AG09319 (cell line): ENCODE data around the gene HSDL2.
"Not testable (repeated sequence)": the region's sequence is repeated elsewhere in the genome, so short reads cannot be mapped to it uniquely, and the experiment has no call there.

Source experiments
- DNase-seq: peaks from one replicate; pipeline ENCODE4 v3.0.0-alpha.2; 2010; ENCODE audit warnings: low read depth; ENCODE audit errors: extremely low read depth
- CTCF ChIP-seq: IDR thresholded peaks from 2 replicates; pipeline ENCODE4 v1.5.1; 2011; ENCODE audit warnings: low read depth, mild to moderate bottlenecking, inconsistent platforms, low read length, moderate library complexity

The HSDL2 gene

DNA sequence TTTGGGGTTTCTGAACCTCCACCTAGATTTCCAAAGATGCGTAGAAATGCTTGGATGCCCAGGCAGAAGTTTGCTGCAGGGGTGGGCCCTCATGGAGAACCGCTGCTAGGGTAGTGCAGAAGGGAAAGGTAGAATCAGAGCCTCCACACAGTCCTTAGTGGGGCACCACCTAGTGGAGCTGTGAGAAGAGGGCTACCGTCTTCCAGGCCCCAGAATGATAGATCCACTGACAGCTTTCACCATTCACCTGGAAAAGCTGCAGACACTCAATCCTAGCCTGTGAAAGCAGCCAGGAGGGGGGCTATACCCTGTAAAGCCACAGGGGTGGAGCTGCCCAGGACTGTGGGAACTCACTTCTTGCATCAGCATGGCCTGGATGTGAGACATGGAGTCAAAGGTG is 13.3 kb upstream of the HSDL2 start:
- TF ChIP-seq CTCF: no peak; the same call in 1 of the 2 replicates
- no peak for DNase-seq

DNA sequence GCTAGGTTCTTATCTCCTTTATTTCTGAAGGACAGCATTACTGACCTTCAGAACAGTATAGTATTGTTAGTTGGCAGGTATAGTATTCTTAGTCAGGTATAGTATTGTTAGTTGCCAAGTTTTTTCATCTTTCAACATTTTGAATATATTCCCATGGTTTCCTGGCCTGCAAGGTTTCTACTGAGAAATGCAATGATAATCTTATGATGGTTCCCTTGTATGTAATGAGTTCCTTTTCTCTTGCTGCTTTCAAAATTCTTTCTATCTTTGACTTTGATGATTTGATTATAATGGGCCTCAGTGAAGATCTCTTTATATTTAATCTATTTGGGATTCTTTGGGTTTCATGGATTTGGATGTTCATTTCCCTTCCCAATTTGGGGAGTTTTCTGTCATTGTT is 12.4 kb upstream of the HSDL2 start:
- no peak for DNase-seq
- no peak for TF ChIP-seq CTCF

DNA sequence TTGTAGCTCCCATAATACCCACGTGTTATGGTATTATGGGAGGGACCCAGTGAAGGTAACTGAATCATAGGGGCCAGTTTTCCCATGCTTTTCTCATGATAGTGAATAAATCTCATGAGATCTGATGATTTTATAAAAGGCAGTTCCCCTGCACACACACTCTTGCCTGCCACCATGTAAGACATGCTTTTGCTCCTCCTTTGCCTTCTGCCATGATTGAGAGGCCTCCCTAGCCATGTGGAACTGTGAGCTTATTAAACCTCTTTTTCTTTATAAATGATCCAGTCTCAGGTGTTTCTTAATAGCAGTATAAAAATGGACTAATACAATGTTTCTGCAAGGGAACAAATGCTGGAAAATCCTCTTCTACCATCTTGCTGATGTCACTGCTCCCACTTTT is 10.1 kb upstream of the HSDL2 start:
- TF ChIP-seq CTCF: no peak
- DNase-seq: no peak

DNA sequence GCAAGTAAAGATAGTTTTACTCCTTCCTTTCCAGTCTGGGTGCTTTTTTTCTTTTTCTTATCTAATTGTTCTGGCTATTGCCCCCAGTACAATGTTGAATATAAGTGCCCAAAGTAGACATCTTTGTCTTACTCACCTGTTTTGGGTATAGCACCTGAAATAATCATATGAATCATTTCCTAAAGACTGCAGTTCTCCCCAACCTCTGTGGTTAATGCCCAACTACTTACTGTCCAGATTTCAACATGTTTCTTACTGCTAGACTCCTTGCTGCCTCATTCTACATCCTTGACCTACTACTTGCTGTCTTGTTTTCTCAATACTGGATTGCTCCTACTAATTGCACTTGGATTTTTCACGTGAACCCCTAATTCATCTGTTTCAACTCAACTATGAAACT is 8.8 kb upstream of the HSDL2 start:
- no peak for TF ChIP-seq CTCF
- no peak for DNase-seq

DNA sequence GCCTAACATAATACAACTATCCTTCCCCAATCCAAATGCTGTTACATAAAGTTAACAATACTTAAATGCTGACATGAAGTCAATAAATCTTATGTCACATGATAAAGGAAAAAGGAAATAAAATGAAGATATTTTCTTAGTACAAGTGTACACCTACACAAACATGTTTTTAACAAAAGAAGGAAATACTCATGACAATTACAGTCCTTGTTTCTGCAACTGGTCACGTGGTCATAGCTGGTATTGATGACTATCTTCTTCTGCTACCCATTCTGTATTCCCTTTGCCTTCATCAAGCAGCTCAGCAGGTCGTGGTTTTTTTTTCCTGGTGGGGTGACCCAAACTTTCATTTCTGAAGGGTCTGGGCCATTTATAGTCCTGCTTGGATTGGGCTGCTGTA is 6.2 kb upstream of the HSDL2 start:
- not testable (repeated sequence) for DNase-seq

GRCh38 chr9:112374232-112374631 is 5.7 kb upstream of the HSDL2 start:
- not testable (repeated sequence) for DNase-seq

GRCh38 chr9:112375361-112375760 is 4.5 kb upstream of the HSDL2 start:
- TF ChIP-seq CTCF: no peak
- no peak for DNase-seq

DNA sequence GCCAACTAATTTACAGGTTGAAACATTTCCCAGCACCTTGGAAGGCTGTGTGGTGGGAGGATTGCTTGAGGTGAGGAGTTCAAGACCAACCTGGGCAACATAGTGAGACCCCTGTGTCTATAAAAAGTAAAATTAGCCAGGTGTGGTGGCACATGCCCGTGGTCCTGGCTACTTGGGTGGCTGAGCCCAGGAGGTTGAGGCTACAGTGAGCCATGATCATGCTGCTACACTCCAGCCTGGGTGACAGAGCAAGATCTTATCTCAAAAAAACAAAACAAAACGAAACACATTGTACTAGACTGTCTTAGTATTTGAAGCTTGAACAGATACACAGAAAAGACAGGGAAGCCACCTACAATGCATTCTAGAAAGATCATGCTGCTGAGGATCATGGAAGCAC is 2.8 kb upstream of the HSDL2 start:
- TF ChIP-seq CTCF: no peak
- DNase-seq: no peak

DNA sequence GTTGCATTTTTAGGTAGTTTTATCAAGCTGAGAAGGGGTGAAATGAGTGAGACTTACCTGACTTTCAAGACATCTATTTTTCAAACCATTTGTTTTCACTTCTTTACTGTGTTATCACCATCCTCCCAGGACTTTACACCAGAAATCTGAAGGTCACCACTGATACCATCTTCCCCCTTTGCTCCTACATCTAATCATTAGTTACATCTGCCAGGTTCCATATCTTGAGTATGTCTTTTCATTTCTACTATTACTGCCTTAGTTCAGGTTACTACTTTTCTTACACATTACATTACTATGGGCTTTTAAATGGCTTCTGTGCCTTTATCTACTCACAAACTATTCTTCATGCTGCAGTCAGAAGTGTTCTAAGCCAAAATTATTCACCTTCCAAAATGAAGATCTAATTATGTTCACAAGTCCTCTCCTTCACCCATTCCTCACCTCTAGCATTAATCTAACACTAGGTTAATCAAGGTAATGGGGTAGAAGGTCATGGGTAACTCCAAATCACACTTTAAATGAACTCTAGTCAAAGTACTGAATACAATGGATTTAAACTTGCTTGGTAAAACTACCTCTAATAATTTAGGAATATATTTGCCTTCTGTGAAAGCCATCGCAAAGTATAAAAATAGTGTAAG is 2.1 kb upstream of the HSDL2 start:
- TF ChIP-seq CTCF: no peak
- no peak for DNase-seq
